GM12878 (cell line): ENCODE data around the gene ESPNL. TPM values are rescaled to one million over a fixed set of nuclear protein-coding genes. Genes with fewer than 3 reads are reported as not detected.

Source experiments
- ATAC-seq: fragments of 200-7000 bp; cut with Tn5 transposase; 3 replicates; pipeline ENCODE4 v1.9.1; 2020; ENCODE audit warnings: mild to moderate bottlenecking, moderate library complexity
- BruUV-seq: library from RNA; stranded (reverse); fragments of 400-500 nt; replicated peaks from 2 replicates; lab custom pipeline; 2021; lab: Mats Ljungman, UMichigan
- CTCF ChIA-PET: fragments of 300-600 bp; sonication (Branson Sonifier 250); formaldehyde crosslinking; extraction: SDS; loops from one replicate; lab custom pipeline; 2021; ENCODE audit warnings: inconsistent platforms; lab: Yijun Ruan, JAX
- POLR2A ChIA-PET: fragments of 350-600 bp; formaldehyde crosslinking; extraction: SDS; loops from one replicate; lab custom pipeline; 2021; ENCODE audit warnings: inconsistent platforms; lab: Charles Lee
- RAD21 ChIA-PET: fragments of 300-600 bp; sonication (Branson Sonifier 250); formaldehyde crosslinking; loops from one replicate; lab custom pipeline; 2023; ENCODE audit warnings: antibody characterized with exemption; ENCODE audit not compliant: unreplicated experiment; lab: Charles Lee
- SMC1A ChIA-PET: fragments of 300-600 bp; sonication (Branson Sonifier 250); formaldehyde crosslinking; loops from one replicate; lab custom pipeline; 2023; ENCODE audit not compliant: unreplicated experiment, uncharacterized antibody; lab: Charles Lee
- DNase-seq: peaks from one replicate; pipeline ENCODE4 v3.0.0-alpha.2; 2011; ENCODE audit warnings: low read depth, low spot score
- FAIRE-seq: peaks from 3 replicates; lab custom pipeline; 2011; peaks lifted over from hg19 to GRCh38; lab: Jason Lieb, UNC
- H2AFZ ChIP-seq: 2 replicates; pipeline ENCODE4 v1.6.0; 2011; ENCODE audit warnings: low read depth, low read length, control low read depth; ENCODE audit not compliant: control insufficient read depth
- H3K27ac ChIP-seq: 2 replicates; pipeline ENCODE4 v1.5.1; 2011; ENCODE audit warnings: control low read depth; ENCODE audit not compliant: control insufficient read depth, insufficient read depth
- H3K27me3 ChIP-seq, 2 experiments: replicated peaks in 1 of 2; 2 replicates each; pipeline versions ENCODE4 v1.6.0 to v1.6.1; 2011; ENCODE audit warnings: low read length in 1 of 2; ENCODE audit not compliant: control insufficient read depth in 2 of 2, insufficient read depth in 2 of 2
- H3K36me3 ChIP-seq, 2 experiments: 2 replicates each; pipeline ENCODE4 v1.5.1; 2011; ENCODE audit warnings: low read length in 1 of 2; ENCODE audit not compliant: control insufficient read depth in 2 of 2, insufficient read depth in 2 of 2
- H3K4me1 ChIP-seq: 2 replicates; pipeline ENCODE4 v1.6.1; 2011; ENCODE audit warnings: mild to moderate bottlenecking, low read length, moderate library complexity, mixed read lengths; ENCODE audit not compliant: control insufficient read depth, insufficient read depth
- H3K4me2 ChIP-seq: 2 replicates; pipeline ENCODE4 v1.6.0; 2011; ENCODE audit warnings: control low read depth; ENCODE audit not compliant: control insufficient read depth, insufficient read depth
- H3K4me3 ChIP-seq: fragments of 200-600 bp; sonication (generic); 2 replicates; pipeline ENCODE4 v1.5.1; 2016
- H3K79me2 ChIP-seq: 2 replicates; pipeline ENCODE4 v1.6.0; 2011; ENCODE audit warnings: low read length; ENCODE audit not compliant: control insufficient read depth, insufficient read depth
- H3K9ac ChIP-seq: 2 replicates; pipeline ENCODE4 v1.8.0; 2011; ENCODE audit warnings: low read length, control low read depth, mixed read lengths; ENCODE audit not compliant: control insufficient read depth, insufficient read depth
- H3K9me3 ChIP-seq: replicated peaks from 3 replicates; pipeline ENCODE4 v1.5.1; 2011; ENCODE audit warnings: mild to moderate bottlenecking, low read length; ENCODE audit not compliant: control insufficient read depth, insufficient read depth
- H4K20me1 ChIP-seq: 2 replicates; pipeline ENCODE4 v1.6.0; 2011; ENCODE audit not compliant: control insufficient read depth, insufficient read depth
- CUX1 ChIP-seq: IDR thresholded peaks from 2 replicates; pipeline ENCODE4 v1.6.1; 2012; ENCODE audit warnings: improper control_type of control experiment, low read depth, low read length; ENCODE audit not compliant: insufficient replicate concordance
- GATAD2B ChIP-seq: fragments of 450-650 bp; conservative IDR thresholded peaks from 2 replicates; pipeline ENCODE4 v1.6.1; 2017; ENCODE audit warnings: low read depth, mild to moderate bottlenecking, moderate library complexity
- IKZF1 ChIP-seq: fragments of 450-650 bp; conservative IDR thresholded peaks from 2 replicates; pipeline ENCODE4 v1.6.1; 2017; ENCODE audit warnings: antibody characterized with exemption, mild to moderate bottlenecking
- IKZF2 ChIP-seq, 2 experiments: fragments of 450-650 bp; IDR thresholded peaks; 2 replicates each; pipeline ENCODE4 v1.6.1; 2017; ENCODE audit warnings: mild to moderate bottlenecking in 2 of 2, moderate library complexity in 2 of 2
- MTA2 ChIP-seq: fragments of 450-650 bp; IDR thresholded peaks from 2 replicates; pipeline ENCODE4 v1.6.1; 2016; ENCODE audit warnings: low read depth, mild to moderate bottlenecking, moderate library complexity
- RUNX3 ChIP-seq: IDR thresholded peaks from 2 replicates; pipeline ENCODE4 v1.6.1; 2012; ENCODE audit warnings: low read length, inconsistent platforms
- SPI1 ChIP-seq: IDR thresholded peaks from 2 replicates; pipeline ENCODE4 v1.6.1; 2011; ENCODE audit warnings: low read depth, mild to moderate bottlenecking, low read length, moderate library complexity, borderline replicate concordance; ENCODE audit not compliant: insufficient read depth
- SREBF1 ChIP-seq: IDR thresholded peaks from 2 replicates; pipeline ENCODE4 v1.6.1; 2012; ENCODE audit warnings: mild to moderate bottlenecking, low read length
- ZNF592 ChIP-seq: fragments of 450-650 bp; IDR thresholded peaks from 2 replicates; pipeline ENCODE4 v1.6.1; 2017; ENCODE audit warnings: mild to moderate bottlenecking, moderate library complexity
- WGBS: methylation state at CpG from one replicate; pipeline ENCODE4 v1.1.6; 2016; ENCODE audit warnings: low lambda C conversion rate; ENCODE audit not compliant: insufficient replicate concordance, insufficient coverage; ENCODE audit errors: missing lambda C conversion rate; 5-methylcytosine and 5-hydroxymethylcytosine counted together
- in situ Hi-C: fragments of 300-500 bp; cut with MboI; formaldehyde crosslinking; loops from 9 replicates; pipeline ENCODE4 v1.14.3; 2018; ENCODE audit warnings: mixed read lengths
- intact Hi-C: fragments of 100-400 bp; cut with micrococcal nuclease; formaldehyde crosslinking; loops from one replicate; pipeline ENCODE4 v1.14.2; 2022; ENCODE audit not compliant: unreplicated experiment
- polyA plus RNA-seq, 11 experiments: library from polyadenylated mRNA; depleted of rRNA in 4 of 11; unstranded in 6 of 11; stranded (reverse) in 5 of 11; fragments of >200 nt; fragmentation: Nextera tagmentation in 4 of 11; fragmentation: Illumina TruSeq in 1 of 11; extraction: Ambion mirVana in 4 of 11; extraction: Trizol in 1 of 11; gene quantifications; 1 replicate in 1 of 11; 2 replicates in 10 of 11; pipeline versions ENCODE4 v1.2.1 to v1.2.3, GENCODE V29; 2011 to 2016; ENCODE audit warnings: inconsistent platforms in 2 of 11, missing spikeins in 2 of 11, low read depth in 1 of 11
- total RNA-seq, 4 experiments: library from RNA; depleted of rRNA in 3 of 4; stranded (reverse); fragments of >200 nt in 3 of 4; fragmentation: Illumina TruSeq in 1 of 4; extraction: Trizol in 1 of 4; gene quantifications; 2 replicates each; pipeline versions ENCODE4 v1.2.1 to v1.2.3, GENCODE V29; 2013 to 2021

The ESPNL gene
- total and polyA plus RNA-seq, 10 of the 15 experiments (the other 5 are each of a cell fraction or from before 2014, with no cell fraction given), result 0.05 to 0.94 (median 0.36) TPM; not detected in 3

DNA sequence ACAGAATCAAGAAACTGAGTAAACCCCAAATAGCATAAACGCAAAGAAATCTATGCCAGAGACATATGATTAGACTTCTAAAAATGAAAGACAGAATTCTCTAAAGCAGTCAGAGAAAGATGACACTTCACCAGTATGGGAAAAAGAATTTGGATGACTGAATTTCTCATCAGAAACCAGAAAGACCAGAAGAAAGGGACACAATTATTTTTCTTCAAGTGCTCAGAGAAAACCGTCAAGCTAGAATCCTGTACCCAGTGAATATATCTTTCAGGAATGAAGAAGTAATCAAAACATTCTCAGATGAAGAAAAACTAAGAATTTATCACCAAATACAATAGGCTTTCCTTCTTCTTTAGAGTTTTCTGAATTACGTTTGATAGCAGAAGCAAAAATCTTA, 14.2 kb upstream of the ESPNL start (continued):
- TF ChIP-seq ZNF592 (no peak), GATAD2B (no peak)
- TF ChIP-seq, all 136 proteins: peak for 0

GRCh38 chr2:238087211-238087610, 12.9 kb upstream of the ESPNL start:
- BruUV-seq, result no TSS peak
- Histone ChIP-seq H3K36me3 (peaks cover 10 to 15% of the 10 kb centered on the region in 2 experiments), H2AFZ (no peak overlapping the region), H3K4me3 (no peak overlapping the region), H3K27ac (no peak overlapping the region), H3K9me3 (no peaks in the 10 kb centered on the region), H3K27me3 (no peaks in the 10 kb centered on the region), H3K9ac (no peak overlapping the region), H3K4me1 (no peaks in the 10 kb centered on the region), H3K4me2 (no peak overlapping the region), H4K20me1 (no peaks in the 10 kb centered on the region), H3K79me2 (no peaks in the 10 kb centered on the region)
- ChIA-PET CTCF (interaction anchor here (1.1 to 2.5 kb wide), 3 partner anchors 12 to 118 kb away, joined by 4 to 7 read pairs (median 6); no protein-coding TSS in a partner anchor), SMC1A (interaction anchor here (1.0 to 2.2 kb wide), 6 partner anchors 12 to 119 kb away, joined by 4 to 8 read pairs (median 4); partner anchors contain the start of gene ESPNL), POLR2A (interaction anchor here (0.7 kb wide), 1 partner anchor 12 kb away, joined by 5 read pairs; no protein-coding TSS in a partner anchor), RAD21 (interaction anchor here (0.6 to 1.4 kb wide), 4 partner anchors 11 to 115 kb away, joined by 3 to 7 read pairs (median 4); no protein-coding TSS in a partner anchor)
- in situ Hi-C loops (no loop called here), intact Hi-C loops (no loop called here)
- TF ChIP-seq IKZF2 (IDR thresholded peaks at IDR 0.05) (peak; percentile 49 to 53; a peak in 2 of 4 replicates), CUX1 (no peak), SPI1 (peak; percentile 87), SREBF1 (no peak), MTA2 (0 out of 2 replicates have a peak, but pooled peaks have one; percentile 23), RUNX3 (peak; percentile 34), IKZF1 (peak; percentile 48; the same call in 1 of the 2 replicates)
- FAIRE-seq (peak; percentile 79), DNase-seq (no peak), ATAC-seq (peak; percentile 50)
- 70% methylated on average over 2 of the region's 2 CpGs for WGBS
